PC-3 (cell line): ENCODE results near the gene COQ3.

Experiments used
- EZH2 ChIP-seq: fragments of 300-600 bp; sonication (generic); IDR thresholded peaks from one replicate; pipeline ENCODE4 v1.6.1; 2017; ENCODE audit warnings: antibody characterized with exemption, mild to moderate bottlenecking, low read length; ENCODE audit not compliant: unreplicated experiment
- EZH2phosphoT487 ChIP-seq: fragments of 300-600 bp; sonication (generic); IDR thresholded peaks from 2 replicates; pipeline ENCODE4 v1.6.1; 2018; ENCODE audit warnings: mild to moderate bottlenecking, antibody characterized with exemption, low read length, borderline replicate concordance

- TF ChIP-seq EZH2: no peak
- no peak for TF ChIP-seq EZH2phosphoT487
Measured at GRCh38 chr6:99397287-99397686, 3.3 kb upstream of the COQ3 start.
